NCI-H2081 treated with DMSO at 0.1 percent for 48 hours (cell line): ENCODE results near the gene TNS1.
"Not testable (repeated sequence)": the region's sequence is repeated elsewhere in the genome, so short reads cannot be mapped to it uniquely, and the experiment has no call there.

ENCODE experiments used
- DNase-seq: peaks from one replicate; lab custom pipeline; 2025; lab: John Stamatoyannopoulos, UW

Gene TNS1

GRCh38 chr2:217797661-217798069 is 205.1 kb downstream of the TNS1 start:
- no peak for DNase-seq

GRCh38 chr2:217797165-217797564 is 205.6 kb downstream of the TNS1 start:
- DNase-seq, result no peak

- no peak for DNase-seq
Observed at GRCh38 chr2:217795706-217796465, 206.9 kb downstream of the TNS1 start.

GRCh38 chr2:217795067-217795466 is 207.7 kb downstream of the TNS1 start:
- no peak for DNase-seq

- no peak for DNase-seq
Observed at GRCh38 chr2:217794133-217794986, 208.4 kb downstream of the TNS1 start.

- no peak for DNase-seq
Observed at GRCh38 chr2:217793566-217794132, 209.1 kb downstream of the TNS1 start.

- DNase-seq, result no peak
Observed at GRCh38 chr2:217792626-217793527, 209.9 kb downstream of the TNS1 start.

- no peak for DNase-seq
Observed at GRCh38 chr2:217791551-217791950, 211.2 kb downstream of the TNS1 start.

- no peak for DNase-seq
Observed at GRCh38 chr2:217790681-217791392, 212.0 kb downstream of the TNS1 start.

GRCh38 chr2:217790195-217790594 is 212.6 kb downstream of the TNS1 start:
- no peak for DNase-seq

GRCh38 chr2:217789736-217790181 is 213.0 kb downstream of the TNS1 start:
- no peak for DNase-seq

- no peak for DNase-seq
Observed at GRCh38 chr2:217789003-217789735, 213.6 kb downstream of the TNS1 start.

- DNase-seq, result no peak
Observed at GRCh38 chr2:217788669-217789002, 214.2 kb downstream of the TNS1 start.

GRCh38 chr2:217787160-217787877 is 215.5 kb downstream of the TNS1 start:
- DNase-seq, result no peak

- DNase-seq, result not testable (repeated sequence)
Observed at GRCh38 chr2:217786560-217786959, 216.2 kb downstream of the TNS1 start.

GRCh38 chr2:217785544-217786045 is 217.2 kb downstream of the TNS1 start:
- DNase-seq, result no peak

- DNase-seq, result no peak
Observed at GRCh38 chr2:217784996-217785543, 217.7 kb downstream of the TNS1 start.

GRCh38 chr2:217783243-217783642 is 219.6 kb downstream of the TNS1 start:
- DNase-seq, result no peak

- no peak for DNase-seq
Observed at GRCh38 chr2:217777906-217778305, 224.9 kb downstream of the TNS1 start.
